ENCODE measurements around the gene R3HDM2. TPM values are rescaled to one million over a fixed set of nuclear protein-coding genes. Genes with fewer than 3 reads are reported as not detected.
A peak's percentile ranks its signal among the peaks of the same experiment; 100 is the strongest.

The R3HDM2 gene
- total and polyA plus RNA-seq, 2 of the 13 experiments (the other 11 are each of a cell fraction or from before 2014, with no cell fraction given): 11.1 to 23.5 TPM

GRCh38 chr12:57430931-57431566 lies at the start of gene R3HDM2 (continued):
- no peak for TF ChIP-seq HNF1B (CRISPR knock-in tag; IDR thresholded peaks at IDR 0.05)
- no peak for TF ChIP-seq ZNF431 (CRISPR knock-in tag; IDR thresholded peaks at IDR 0.05; ENCODE audit: borderline replicate concordance, low read depth)
- TF ChIP-seq ARNT (IDR thresholded peaks at IDR 0.05): no peak
- TF ChIP-seq THAP7 (CRISPR knock-in tag; IDR thresholded peaks at IDR 0.05): peak; percentile 72; the same call in 1 of the 2 replicates
- TF ChIP-seq SIX1 (CRISPR knock-in tag; IDR thresholded peaks at IDR 0.05; ENCODE audit: borderline replicate concordance): no peak
- TF ChIP-seq MXD4 (CRISPR knock-in tag; IDR thresholded peaks at IDR 0.05): peak; percentile 75
- TF ChIP-seq ZEB1 (IDR thresholded peaks at IDR 0.05; ENCODE audit: insufficient replicate concordance, low read depth): peak; percentile 89
- peak; percentile 89; the same call in 1 of the 2 replicates for TF ChIP-seq ZIK1 (CRISPR knock-in tag; IDR thresholded peaks at IDR 0.05; ENCODE audit: borderline replicate concordance, low read depth)
- no peak for TF ChIP-seq KDM5A (IDR thresholded peaks at IDR 0.05; ENCODE audit: borderline replicate concordance, low read length)
- TF ChIP-seq ATF3 (CRISPR knock-in tag; IDR thresholded peaks at IDR 0.05): peak; percentile 46; the same call in 1 of the 2 replicates
- no peak for TF ChIP-seq KLF13 (CRISPR knock-in tag; IDR thresholded peaks at IDR 0.05)
- TF ChIP-seq ATAD3A (CRISPR knock-in tag; IDR thresholded peaks at IDR 0.05): 0 out of 2 replicates have a peak, but pooled peaks have one; percentile 40
- no peak for TF ChIP-seq FOXP1 (IDR thresholded peaks at IDR 0.05)
- TF ChIP-seq FOXP1 (CRISPR knock-in tag; IDR thresholded peaks at IDR 0.05): peak; percentile 21; the same call in 1 of the 2 replicates
- peak; percentile 84 for TF ChIP-seq ELF1 (CRISPR knock-in tag; IDR thresholded peaks at IDR 0.05)
- TF ChIP-seq ZMYM3 (CRISPR knock-in tag; IDR thresholded peaks at IDR 0.05): peak; percentile 22; the same call in 1 of the 2 replicates
- TF ChIP-seq TFAP4 (IDR thresholded peaks at IDR 0.05; ENCODE audit: borderline replicate concordance, low read depth): no peak
- 0 out of 2 replicates have a peak, but pooled peaks have one; percentile 65 for TF ChIP-seq ZNF557 (CRISPR knock-in tag; IDR thresholded peaks at IDR 0.05)
- TF ChIP-seq MYNN (CRISPR knock-in tag; IDR thresholded peaks at IDR 0.05; ENCODE audit: low read depth): no peak
- peak; percentile 78; the same call in 1 of the 3 replicates for TF ChIP-seq MXI1 (IDR thresholded peaks at IDR 0.05; ENCODE audit: borderline replicate concordance, low read depth, low read length)
- no peak for TF ChIP-seq ZNF570 (CRISPR knock-in tag; IDR thresholded peaks at IDR 0.05; ENCODE audit: borderline replicate concordance)
- 0 out of 2 replicates have a peak, but pooled peaks have one; percentile 32 for TF ChIP-seq ZNF142 (CRISPR knock-in tag; IDR thresholded peaks at IDR 0.05)
